ENCODE data around the gene CXCL16.
"Not testable (repeated sequence)": the region's sequence is repeated elsewhere in the genome, so short reads cannot be mapped to it uniquely, and the experiment has no call there.

The CXCL16 gene

DNA sequence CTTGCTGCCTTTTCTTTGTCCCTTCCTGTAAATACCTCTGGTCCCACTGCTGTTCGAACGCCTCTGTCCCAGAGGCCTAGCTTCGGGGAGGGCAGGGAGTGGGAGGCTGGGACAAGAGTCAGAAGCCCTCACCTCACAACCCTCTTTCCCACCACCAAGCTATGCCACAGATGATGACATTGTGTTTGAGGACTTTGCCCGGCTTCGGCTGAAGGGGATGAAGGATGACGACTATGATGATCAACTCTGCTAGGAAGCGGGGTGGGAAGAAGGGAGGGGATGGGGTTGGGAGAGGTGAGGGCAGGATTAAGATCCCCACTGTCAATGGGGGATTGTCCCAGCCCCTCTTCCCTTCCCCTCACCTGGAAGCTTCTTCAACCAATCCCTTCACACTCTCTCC, 18.9 kb downstream of the CXCL16 start:
- no peak for DNase-seq

DNA sequence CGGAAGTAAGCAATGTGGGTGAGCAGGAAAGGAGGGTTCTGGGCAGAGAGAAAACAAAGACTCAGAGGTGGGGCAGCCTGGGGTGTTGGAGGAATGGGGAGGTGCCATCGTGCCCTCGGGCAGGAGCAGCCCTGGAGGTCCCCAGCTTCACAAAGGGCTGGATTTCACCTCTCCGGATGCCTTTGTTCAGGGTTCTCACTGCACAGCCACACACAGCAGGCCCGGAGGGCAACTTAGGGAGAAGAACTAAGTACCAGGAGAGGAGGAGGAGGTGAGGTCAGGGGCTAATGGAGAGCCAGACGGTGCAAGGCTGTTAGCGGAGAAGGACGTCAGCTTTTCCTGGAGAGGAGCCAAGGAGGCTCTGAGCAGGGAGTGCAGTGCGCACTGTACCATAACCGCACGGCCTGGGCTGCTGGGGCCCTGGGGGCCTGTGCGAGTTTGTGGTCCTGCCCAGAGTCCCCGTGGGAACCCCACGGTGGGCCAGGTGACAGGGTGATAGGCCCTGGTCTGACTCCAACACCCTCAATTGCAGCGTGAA, 20.0 kb downstream of the CXCL16 start:
- no peak for DNase-seq

DNA sequence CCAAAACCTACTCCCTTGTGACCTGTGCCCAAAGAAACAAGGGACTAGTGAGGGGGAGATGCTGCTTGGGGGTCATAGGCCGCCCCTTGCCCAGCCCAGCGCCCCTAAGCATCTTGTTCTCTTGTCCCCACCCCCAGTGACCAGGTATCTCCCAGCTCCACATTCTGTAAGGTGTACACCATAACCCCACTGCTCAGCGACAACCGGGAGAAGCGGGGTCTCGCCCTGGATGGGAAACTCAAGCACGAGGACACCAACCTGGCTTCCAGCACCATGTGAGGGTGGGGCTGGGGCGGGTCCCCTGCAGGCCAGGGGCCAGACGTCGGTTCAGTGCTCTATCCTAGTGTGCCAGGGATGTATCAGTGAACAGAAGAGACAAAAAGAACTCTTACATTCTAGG, 20.6 kb downstream of the CXCL16 start:
- DNase-seq, result no peak

DNA sequence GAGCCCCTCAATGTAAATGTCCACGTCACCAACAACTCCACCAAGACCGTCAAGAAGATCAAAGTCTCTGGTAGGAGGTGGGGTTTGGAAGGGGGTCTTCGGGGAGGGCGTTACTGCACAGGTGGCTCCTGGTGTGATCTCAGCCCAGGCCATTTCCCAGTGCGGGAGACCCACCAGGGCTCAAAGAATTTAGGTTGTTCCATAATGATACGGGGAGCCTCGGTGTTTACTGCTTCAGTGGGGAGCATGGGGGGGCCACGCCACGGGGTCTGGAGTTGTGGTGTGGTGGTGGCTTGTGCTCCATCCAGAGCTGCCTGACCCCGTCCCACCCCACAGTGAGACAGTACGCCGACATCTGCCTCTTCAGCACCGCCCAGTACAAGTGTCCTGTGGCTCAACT, 21.5 kb downstream of the CXCL16 start:
- DNase-seq, result no peak

DNA sequence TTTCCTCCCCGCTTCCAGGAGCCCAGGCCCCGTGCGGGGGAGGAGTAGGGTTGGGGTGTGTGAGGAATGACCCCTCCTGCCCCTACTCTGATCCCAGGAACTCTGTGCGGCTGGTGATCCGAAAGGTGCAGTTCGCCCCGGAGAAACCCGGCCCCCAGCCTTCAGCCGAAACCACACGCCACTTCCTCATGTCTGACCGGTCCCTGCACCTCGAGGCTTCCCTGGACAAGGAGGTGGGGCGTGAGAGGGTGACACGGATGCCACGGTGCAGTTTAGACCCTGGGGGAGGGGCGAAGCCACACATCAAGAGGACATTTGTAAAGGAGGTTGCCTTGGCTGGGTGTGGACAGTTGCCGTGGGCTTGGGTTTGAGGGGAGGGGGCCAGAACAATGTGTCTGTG, 21.9 kb downstream of the CXCL16 start:
- DNase-seq, result no peak

DNA sequence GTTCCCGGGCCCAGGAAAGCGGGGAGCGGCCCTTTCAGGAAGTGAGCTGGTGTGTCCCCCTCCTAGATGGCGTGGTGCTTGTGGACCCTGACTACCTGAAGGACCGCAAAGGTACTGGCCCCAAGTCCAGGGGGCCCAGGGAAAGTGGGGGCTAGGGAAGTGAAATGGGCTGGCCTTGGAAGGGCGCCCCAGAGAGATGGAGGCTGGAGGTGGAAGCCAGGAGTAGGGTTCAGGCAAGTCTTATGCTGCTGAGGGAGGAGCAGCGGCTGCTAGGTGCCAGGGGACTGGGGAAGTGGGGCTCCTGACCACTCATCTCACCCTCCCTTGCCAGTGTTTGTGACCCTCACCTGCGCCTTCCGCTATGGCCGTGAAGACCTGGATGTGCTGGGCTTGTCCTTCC, 23.6 kb downstream of the CXCL16 start:
- DNase-seq, result no peak

DNA sequence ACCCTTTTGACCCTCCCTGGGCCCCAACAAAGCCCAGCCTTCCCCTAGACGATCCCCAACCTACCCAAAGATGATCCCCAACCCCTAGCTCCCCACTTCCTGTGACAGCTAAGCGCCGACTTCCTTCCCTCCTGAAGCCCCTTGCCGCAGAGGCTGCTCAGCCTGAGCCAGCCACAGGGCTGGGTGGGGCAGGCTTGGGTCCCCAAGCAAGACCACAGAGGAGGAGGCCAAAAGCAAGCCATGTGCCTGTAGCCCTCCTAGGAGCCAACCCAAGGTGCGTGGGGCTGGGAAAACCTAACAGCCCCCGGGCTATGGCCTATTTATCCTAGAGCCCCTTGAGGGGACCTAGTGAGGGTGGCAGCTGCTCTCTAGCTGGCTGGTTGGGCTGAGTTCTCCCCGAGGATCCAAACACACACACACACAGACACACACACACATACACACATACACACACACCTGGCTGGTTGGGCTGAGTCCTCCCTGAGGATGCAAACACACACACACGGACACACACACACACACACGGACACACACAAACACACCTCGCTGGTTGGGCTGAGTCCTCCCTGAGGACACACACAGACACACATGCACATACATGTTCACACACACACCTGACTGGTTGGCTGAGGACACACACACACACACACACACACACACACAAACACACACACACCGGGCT, 24.5 kb downstream of the CXCL16 start:
- DNase-seq, result no peak

DNA sequence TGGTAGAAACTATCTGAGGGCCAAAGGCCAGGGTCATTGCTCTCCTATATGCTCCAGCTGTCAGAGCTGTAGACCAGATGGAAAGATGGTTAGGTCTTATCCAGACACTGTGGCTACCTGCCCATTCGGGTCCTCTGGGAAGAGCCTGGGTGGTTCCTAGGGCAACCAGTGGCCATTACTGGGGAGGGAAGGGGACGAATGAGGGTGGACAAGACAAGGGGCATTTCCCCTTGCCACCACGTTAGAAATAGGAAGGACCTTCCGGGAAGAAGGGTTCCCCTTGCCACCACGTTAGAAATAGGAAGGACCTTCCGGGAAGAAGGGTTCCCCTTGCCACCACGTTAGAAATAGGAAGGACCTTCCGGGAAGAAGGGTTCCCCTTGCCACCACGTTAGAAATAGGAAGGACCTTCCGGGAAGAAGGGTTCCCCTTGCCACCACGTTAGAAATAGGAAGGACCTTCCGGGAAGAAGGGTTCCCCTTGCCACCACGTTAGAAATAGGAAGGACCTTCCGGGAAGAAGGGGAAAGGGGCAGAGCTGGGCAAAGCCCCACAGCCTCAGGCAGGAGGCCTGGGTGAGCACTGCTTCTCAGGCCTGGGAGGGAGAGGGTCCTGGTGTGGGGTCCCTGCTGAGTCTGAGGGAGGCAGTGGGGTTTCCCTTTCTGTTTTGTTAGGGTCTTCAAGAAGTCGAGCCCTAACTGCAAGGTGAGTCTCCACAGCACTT, 25.2 kb downstream of the CXCL16 start:
- DNase-seq, result not testable (repeated sequence)

DNA sequence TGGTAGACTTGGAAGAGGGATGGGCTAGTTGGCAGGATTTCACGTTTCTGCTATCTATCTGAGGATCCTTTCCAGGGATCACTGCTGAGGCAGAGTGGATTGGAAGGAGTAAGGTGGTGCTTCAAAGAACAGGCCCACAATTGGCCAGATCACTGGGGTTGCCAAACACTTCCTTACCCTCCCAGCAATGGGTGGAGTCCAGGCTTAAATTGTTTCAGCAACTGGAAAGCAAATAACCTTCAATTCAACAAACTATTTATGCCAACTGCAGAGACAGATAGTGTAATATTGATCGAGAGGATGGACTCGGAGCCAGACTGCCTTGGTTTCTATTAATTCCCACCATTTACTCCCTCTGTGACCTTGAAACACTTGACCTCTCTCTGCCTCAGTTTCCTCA, 27.2 kb downstream of the CXCL16 start:
- no peak for DNase-seq

DNA sequence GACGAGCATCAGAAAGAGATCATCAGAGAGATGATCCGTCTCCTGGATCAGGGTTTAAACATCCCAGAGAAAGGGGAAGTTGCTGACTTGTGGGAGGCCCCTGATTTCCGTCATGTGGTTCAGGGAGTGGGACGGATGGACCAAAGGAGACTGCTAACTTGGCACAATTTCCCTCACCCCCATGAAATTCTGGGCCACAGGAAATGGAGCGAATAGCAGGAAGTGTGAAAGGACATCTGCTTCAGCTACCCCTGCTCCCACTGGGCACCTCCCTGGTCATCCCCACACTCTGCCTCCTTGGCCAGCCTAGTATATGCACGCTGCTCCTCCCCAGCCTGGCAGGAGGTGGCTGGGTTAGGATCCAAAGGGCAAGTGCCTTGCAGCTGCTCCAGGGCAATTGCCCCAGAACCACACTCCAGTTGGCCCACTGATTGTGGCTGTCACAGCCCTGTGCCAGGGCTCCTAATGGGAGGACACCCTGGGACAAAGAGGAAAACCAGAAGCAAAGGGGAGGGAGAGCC, 28.0 kb downstream of the CXCL16 start:
- no peak for DNase-seq

DNA sequence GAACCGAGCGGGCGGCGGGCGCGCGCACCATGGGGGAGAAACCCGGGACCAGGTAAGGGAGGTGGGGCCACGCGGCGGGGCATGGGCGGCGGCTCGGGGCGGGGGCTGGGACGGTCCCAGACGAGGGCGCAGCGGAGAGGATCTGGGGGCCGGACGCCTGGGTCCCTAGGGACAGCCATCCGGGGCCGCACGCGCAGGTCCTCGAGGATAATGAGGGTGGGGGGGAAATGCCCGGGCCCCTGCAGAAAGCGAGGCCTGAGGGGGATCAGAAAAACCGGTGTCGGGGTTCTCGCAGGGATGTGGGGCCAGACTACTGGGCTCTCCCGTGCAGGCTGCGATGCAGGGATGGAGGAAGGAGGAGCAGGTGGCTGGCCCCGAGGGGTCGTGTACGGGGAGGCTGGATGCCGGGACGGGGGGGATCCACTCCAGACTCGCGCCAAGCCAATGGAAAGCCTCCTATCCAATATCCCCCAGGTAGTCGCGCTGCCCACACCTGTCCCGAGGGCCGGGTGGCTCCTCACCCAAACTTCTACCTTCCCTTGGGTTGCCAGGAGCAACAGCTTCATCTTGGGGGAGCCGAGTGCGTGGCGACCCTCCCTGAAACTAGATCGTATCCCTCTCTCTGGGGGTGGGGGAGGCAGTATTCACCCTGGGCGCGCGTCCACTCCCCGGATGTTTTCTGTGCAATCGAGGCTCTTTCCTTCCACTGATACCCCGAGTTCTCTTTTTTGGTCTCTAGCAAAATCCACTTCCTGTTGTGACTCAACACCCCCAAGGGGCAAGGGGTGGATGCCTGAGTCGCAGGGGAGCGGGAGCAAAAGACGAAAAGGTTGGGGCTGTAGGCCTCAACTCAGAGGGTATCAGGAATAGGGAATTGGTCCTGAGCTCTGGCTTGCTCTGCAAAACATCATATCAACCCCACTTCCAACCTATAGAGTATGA, 28.8 kb downstream of the CXCL16 start:
- no peak for DNase-seq

DNA sequence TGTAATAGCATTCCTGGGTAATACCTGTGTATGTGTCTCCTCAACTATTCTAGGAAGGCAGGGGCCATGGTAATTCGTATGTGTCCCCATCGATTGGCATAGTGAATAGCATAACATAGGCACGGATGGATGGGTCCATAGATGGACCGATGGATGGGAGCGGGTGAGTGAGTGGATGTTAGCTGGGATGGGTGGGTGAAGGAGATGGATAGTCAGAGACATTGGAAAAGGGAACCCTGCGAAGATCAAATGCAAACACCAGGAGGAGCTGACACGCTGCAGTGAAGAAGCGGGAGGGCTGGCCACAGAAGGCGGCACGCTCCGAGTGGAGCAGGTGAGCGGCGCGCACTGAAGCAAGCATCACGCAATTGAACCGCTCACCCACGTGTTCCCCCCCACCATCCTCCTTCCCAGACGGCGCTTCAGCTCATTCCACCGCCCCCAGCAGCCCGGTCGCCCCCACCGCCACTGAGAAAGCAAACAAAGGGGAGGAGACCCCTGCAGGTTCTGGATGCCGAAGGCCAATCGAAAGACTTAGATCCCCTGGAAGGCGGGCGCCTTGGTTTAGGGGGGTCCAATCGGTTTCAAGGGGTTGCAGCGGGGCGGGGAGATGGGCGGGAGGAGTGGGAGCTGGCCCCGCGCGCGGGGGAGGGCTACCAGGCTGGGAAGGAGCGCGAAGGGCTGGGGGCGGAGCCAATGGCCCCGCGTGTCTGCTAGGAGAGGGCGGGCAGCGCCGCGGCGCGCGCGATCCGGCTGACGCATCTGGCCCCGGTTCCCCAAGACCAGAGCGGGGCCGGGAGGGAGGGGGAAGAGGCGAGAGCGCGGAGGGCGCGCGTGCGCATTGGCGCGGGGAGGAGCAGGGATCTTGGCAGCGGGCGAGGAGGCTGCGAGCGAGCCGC, 29.7 kb downstream of the CXCL16 start, which contains the start of gene ARRB2:
Gene ARRB2 (plus strand): TSS at position 839 of the 899 bp plus-strand sequence. CDS start 90 bp downstream, outside the sequence.
- peak; percentile 98 for DNase-seq

DNA sequence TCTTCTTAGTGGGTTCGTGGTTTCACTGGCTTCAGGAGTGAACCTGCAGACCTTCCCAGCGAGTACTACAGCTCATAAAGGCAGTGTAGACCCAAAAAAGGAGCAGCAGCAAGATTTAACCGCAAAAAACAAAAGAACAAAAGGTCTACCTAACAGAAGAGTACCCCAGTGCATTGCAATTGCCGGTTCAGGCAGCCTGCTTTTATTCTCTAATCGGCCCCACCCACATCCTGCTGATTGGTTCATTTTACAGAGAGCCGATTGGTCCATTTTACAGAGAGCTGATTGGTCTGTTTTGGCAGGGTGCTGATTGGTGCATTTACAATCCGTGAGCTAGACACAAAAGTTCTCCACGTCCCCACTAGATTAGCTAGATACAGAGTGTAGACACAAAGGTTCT, 31.3 kb downstream of the CXCL16 start:
- peak; percentile 11 for DNase-seq

DNA sequence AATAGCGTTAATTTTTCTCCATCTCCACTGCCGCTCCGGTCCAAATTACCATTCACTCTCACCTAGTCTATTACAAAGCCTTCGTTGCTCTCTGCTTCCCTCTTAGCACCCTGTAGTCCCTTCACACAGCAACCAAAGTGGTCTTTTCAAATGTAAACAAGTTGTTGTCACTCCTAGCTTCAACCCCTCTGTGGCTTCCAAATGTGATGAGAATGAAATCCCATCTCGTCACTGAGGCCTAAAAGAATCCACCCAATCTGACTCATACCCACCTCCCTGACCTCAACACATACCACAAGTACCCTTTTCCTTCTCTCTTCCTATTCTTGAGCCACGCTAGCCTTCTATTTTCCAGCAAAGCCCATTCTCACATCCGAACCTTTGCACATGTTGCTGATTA, 33.6 kb downstream of the CXCL16 start:
- peak; percentile 22 for DNase-seq

DNA sequence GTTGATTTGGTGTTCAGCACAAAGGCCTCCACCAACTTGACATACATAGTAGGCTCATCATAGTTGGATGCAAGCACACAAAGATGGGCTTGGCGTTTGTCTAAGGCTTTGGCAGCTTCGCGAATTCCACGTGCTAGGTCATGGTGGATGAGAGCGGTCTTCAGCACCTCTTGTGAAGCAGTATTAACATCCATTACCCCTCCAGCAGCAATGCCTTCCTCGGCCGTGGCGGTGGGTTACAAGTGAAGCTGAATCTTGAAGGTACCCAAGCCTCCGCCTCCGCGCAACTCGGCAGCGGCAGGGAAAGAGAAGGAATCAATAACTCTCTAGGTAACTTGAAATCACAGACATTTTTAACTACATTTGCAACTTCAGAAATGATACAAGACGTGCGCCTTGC, 34.7 kb downstream of the CXCL16 start:
- no peak for DNase-seq

DNA sequence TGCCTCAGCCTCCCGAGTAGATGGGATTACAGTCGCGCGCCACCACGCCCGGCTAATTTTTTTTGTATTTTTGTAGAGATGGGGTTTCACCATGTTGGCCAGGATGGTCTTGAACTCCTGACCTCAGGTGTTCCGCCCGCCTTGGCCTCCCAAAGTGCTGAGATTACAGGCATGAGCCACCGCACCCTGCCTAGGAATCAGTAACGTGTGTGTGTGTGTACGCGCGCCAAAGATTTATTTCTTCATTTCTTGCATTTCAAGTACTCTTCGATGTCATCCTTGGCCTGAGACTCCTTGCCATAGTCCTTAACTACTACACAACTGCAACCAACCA, 35.2 kb downstream of the CXCL16 start:
- DNase-seq, result not testable (repeated sequence)

DNA sequence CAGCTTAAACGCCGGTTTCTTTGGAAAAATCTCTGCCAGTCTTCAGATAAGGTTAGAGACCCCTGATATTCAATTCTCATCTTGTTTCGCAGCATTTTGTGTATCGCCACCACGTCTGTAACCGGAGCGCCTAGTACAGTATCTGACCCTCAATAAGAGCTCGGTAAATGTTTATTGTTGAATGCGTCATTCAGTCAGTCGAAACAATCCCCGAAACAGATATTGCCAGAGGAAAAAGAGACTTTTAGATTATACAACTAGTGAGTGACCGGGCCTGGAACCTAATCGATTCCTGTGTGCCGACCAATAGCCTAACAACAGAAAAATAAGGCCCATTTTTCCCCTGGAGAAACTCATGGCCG, 36.4 kb downstream of the CXCL16 start:
- no peak for DNase-seq

DNA sequence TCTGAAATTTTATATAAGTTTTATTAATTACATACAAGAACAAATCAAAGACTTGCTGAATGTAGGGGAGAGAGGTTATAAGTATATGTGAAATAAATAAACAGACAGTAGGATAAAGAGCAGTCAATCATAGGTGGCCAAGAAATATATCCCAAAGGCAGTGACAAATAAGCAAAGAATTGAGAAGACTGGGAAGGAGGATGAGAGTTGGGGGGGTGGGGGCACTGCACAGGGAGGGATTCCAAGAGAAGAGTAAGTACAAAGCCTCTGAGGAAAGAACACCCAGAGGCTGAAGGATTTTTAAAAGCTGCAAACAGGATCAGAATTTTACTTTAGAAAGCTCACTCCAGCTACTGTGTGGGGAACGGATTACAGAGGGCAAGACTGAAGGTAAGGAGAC, 38.6 kb downstream of the CXCL16 start:
- DNase-seq, result no peak

DNA sequence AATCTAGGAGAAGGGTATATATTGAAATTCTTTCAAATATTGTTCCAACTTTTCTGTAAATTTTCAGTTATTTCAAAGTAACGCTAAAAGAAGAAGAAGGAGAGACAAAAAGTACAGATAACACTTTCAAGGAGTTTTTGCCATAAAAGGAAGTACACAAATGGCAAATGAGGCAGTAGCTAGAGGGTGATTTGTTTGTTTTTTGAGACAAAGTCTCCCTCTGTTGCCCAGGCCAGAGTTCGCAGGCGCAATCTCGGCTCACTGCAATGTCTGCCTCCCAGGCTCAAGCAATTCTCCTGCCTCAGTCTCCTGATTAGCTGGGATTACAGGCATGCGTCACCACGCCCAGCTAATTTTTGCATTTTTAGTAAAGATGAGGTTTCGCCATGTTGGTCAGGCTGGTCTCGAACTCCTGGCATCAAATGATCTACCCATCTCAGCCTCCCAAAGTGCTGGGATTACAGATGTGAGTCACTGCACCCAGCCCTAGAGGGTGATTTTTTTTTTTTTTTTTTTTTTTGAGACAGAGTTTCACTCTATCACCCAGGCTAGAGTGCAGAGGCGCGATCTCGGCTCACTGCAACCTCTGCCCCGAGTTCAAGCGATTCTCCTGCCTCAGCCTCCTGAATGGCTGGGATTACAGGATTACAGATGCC, 40.2 kb downstream of the CXCL16 start:
- not testable (repeated sequence) for DNase-seq

DNA sequence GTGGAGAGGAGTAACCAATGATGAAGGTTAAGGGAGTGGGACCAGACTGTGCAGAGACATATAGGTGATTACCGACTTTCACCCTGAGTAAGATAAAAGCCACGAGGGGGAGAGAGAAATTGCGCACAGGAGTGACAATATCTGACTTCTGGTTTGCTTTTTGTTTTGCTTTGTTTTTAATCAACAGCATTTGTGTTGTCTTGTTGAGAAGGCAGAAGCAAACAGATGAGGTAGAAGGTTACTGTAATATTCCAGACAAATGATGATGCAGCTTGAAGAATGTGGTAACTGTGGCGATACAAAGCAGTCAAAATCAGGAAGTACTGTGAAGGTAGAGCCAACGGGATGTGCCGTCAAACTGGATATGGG, 43.3 kb downstream of the CXCL16 start:
- no peak for DNase-seq

DNA sequence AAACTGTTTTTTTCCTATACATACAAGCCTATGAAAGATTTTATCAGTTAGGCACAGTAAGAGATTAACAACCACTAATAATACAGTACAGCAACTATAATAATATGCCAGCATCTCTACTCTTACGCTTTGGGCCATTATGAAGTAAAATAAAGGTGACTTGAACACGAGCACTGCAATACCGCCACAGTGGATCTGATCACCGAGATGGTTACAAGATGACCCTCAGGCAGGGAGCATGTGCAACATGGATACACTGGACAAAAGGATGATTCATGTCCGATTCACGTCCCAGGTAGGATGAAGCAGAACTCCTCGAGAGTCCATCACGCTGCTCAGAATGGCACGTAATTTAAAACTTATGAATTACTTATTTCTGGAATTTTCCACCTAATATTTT, 46.3 kb downstream of the CXCL16 start:
- DNase-seq, result no peak

DNA sequence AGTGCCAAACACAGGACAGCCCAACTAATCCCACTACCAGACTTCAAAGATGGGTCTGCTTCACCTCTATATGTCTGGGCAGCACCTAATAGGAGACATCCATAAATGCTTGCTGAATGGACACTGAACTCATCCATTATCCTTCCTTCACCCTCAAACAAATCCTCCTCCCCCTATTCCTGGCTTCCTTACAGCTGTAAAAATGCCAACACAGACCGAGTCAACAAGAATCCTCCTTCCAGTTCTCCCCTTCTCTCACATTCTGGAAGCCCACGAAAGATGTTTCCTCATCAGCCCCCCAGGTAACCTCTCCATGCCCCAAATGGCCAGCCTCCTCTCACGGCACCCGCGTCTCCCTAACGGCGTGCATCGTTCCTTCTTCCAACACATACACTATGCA, 48.0 kb downstream of the CXCL16 start:
- peak; percentile 21 for DNase-seq
